Duodenal mucosa (tissue), 2 donors: ENCODE results near the gene SULT1A2.
"Not testable (repeated sequence)": the region's sequence is repeated elsewhere in the genome, so short reads cannot be mapped to it uniquely, and the experiment has no call there.

Experiments used
- H3K27ac ChIP-seq: one replicate; pipeline ENCODE4 v1.7.0; 2013; ENCODE audit warnings: low read depth, low read length
- H3K27me3 ChIP-seq, 2 donors: one replicate each; pipeline ENCODE4 v1.7.0; 2013; ENCODE audit warnings: low read length in 2 of 2, control low read depth in 1 of 2; ENCODE audit not compliant: insufficient read depth in 2 of 2, control insufficient read depth in 1 of 2
- H3K36me3 ChIP-seq, 2 donors: one replicate each; pipeline ENCODE4 v1.7.0; 2013; ENCODE audit warnings: low read length in 2 of 2, control low read depth in 1 of 2; ENCODE audit not compliant: insufficient read depth in 2 of 2, control insufficient read depth in 1 of 2
- H3K4me1 ChIP-seq, 2 donors: one replicate each; pipeline ENCODE4 v1.7.0; 2013; ENCODE audit warnings: low read length in 2 of 2, control low read depth in 1 of 2; ENCODE audit not compliant: insufficient read depth in 2 of 2, control insufficient read depth in 1 of 2
- H3K4me3 ChIP-seq, 2 donors: one replicate each; pipeline ENCODE4 v1.7.0; 2013; ENCODE audit warnings: low read length in 2 of 2, low read depth in 1 of 2
- H3K9ac ChIP-seq, 2 donors: one replicate each; pipeline ENCODE4 v1.7.0; 2013; ENCODE audit warnings: low read length in 2 of 2, low read depth in 1 of 2
- H3K9me3 ChIP-seq, 2 donors: one replicate each; pipeline ENCODE4 v1.7.0; 2013; ENCODE audit warnings: low read length in 2 of 2, control low read depth in 1 of 2; ENCODE audit not compliant: control insufficient read depth in 1 of 2

The SULT1A2 gene

GRCh38 chr16:28620316-28620715, 23.5 kb upstream of the SULT1A2 start:
- H3K4me1 ChIP-seq, H3K27ac ChIP-seq, H3K9ac ChIP-seq: not testable (repeated sequence)

GRCh38 chr16:28617874-28618273, 21.0 kb upstream of the SULT1A2 start:
- Histone ChIP-seq H3K27ac (no peak overlapping the region), H3K4me1 (no peaks in the 10 kb centered on the region), H3K4me3 (no peak overlapping the region), H3K9ac (no peak overlapping the region), H3K9me3 (no peaks in the 10 kb centered on the region), H3K27me3 (no peaks in the 10 kb centered on the region), H3K36me3 (peaks cover 0 to 4% of the 10 kb centered on the region in 2 donors)

More at GRCh38 chr16:28620316-28620715, 23.5 kb upstream of the SULT1A2 start:
- not testable (repeated sequence) for H3K4me3 ChIP-seq, H3K9me3 ChIP-seq, H3K36me3 ChIP-seq, H3K27me3 ChIP-seq

GRCh38 chr16:28616636-28617035, 19.8 kb upstream of the SULT1A2 start:
- Histone ChIP-seq H3K4me3 (no peak overlapping the region), H3K9me3 (no peaks in the 10 kb centered on the region), H3K27me3 (no peaks in the 10 kb centered on the region), H3K4me1 (no peaks in the 10 kb centered on the region), H3K27ac (no peak overlapping the region), H3K36me3 (peaks cover 0 to 4% of the 10 kb centered on the region in 2 donors), H3K9ac (no peak overlapping the region)

GRCh38 chr16:28616224-28616577, 19.4 kb upstream of the SULT1A2 start:
- H3K9ac ChIP-seq, H3K27me3 ChIP-seq, H3K36me3 ChIP-seq, H3K9me3 ChIP-seq, H3K4me3 ChIP-seq, H3K4me1 ChIP-seq, H3K27ac ChIP-seq: not testable (repeated sequence)

GRCh38 chr16:28615486-28616223, 18.8 kb upstream of the SULT1A2 start:
- not testable (repeated sequence) for H3K9me3 ChIP-seq, H3K27ac ChIP-seq, H3K27me3 ChIP-seq, H3K9ac ChIP-seq, H3K4me1 ChIP-seq, H3K4me3 ChIP-seq, H3K36me3 ChIP-seq

- not testable (repeated sequence) for H3K27ac ChIP-seq, H3K9ac ChIP-seq, H3K4me3 ChIP-seq, H3K27me3 ChIP-seq, H3K36me3 ChIP-seq, H3K9me3 ChIP-seq
- H3K4me1 ChIP-seq: peaks cover 13 to 16% of the 10 kb centered on the region in 2 donors
These were observed 17.7 kb upstream of the SULT1A2 start for GRCh38 chr16:28614561-28614960.

GRCh38 chr16:28613912-28614311, 17.1 kb upstream of the SULT1A2 start:
- not testable (repeated sequence) for H3K4me3 ChIP-seq, H3K9me3 ChIP-seq, H3K36me3 ChIP-seq, H3K9ac ChIP-seq, H3K27ac ChIP-seq, H3K27me3 ChIP-seq
- peaks cover 18 to 23% of the 10 kb centered on the region in 2 donors for H3K4me1 ChIP-seq

DNA sequence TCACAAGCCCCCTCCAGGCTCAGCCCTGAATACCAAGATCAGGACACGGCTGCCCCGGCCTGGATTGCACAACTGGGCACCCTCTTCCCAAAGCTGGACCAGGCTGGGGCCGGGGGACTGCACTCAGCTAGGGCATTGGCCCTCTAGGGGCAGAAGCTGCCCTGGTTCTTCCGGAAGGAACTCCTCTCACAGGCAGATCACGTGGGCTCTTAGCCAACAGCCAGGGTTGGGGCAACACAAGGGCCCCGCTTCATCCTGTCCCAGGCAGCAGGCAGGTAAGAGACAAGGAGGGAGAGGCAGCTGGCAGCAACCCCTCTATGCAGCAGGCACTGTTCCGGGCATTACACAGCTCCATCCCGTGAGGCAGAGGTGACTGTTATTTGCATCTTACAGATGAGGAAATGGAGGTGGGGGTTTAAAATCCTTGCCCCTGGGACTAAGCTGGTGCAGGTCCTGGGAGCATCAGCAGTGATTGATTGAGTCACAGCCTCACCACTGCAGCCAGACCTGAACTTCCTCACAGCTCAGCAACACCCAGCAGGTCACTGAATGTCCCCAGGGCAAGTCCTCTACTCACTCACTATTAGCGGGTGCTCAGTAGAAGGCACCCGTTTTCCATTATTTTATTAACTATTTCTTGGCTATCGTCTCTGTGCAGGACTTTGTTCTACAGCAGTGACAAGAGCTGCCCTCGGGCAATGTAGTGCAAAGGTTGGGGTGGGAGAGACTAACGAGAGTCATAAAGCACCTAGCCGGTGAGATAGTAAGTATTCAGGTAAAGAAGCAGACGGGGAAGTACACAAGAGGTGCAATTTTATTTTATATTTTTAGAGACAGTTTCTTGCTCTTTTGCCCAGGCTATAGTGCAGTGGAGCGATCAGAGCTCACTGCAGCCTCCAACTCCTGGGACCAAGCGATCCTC, 15.8 kb upstream of the SULT1A2 start:
- H3K27ac ChIP-seq, H3K4me3 ChIP-seq, H3K9ac ChIP-seq, H3K27me3 ChIP-seq, H3K9me3 ChIP-seq, H3K36me3 ChIP-seq: not testable (repeated sequence)
- H3K4me1 ChIP-seq: peaks cover 19 to 23% of the 10 kb centered on the region in 2 donors

DNA sequence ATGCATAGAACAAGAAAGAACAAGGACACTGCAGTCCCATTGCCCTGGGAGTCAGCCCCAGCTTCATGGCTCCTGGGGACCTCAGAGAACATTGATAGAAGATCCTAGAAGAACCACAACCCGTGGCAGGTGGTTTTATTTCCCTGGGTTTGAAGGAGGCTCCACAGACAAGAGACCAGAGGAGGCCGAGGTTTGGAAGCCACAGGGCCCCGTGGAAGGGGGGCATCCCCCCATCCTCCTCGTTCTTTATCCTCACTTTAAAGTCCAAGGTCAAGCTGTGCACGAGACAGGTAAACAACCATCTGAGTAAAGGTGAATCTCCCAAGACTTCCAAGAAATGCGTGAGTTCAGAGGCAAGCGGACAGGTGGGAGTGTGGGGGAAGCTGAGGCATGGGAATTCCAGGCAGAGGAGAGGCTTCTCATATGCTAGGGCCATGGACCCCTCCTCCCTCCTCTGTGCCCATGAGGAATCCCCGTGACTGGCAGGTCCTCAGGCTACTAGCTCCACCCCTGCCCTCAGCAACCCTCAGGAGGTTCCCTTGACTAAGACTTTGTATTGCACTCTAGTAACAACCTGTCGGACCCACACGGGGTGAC, 13.8 kb upstream of the SULT1A2 start:
- Histone ChIP-seq H3K9me3 (no peaks in the 10 kb centered on the region), H3K36me3 (peaks cover 0 to 11% of the 10 kb centered on the region in 2 donors), H3K4me1 (peaks cover 19 to 23% of the 10 kb centered on the region in 2 donors), H3K27ac (peak overlapping the region; percentile 82), H3K9ac (peak overlapping the region; percentile 18 to 32), H3K27me3 (no peaks in the 10 kb centered on the region), H3K4me3 (peak overlapping the region in 1 of 2 donors; percentile 21)
